HG03097 (cell line): Measurements from ENCODE around the gene CCDC14.
"Not testable (repeated sequence)": the region's sequence is repeated elsewhere in the genome, so short reads cannot be mapped to it uniquely, and the experiment has no call there.

ENCODE experiments used
- ATAC-seq: cut with Tn5 transposase; IDR thresholded peaks from one replicate; pipeline ENCODE4 v1.9.1; 2021; ENCODE audit not compliant: unreplicated experiment, low FRiP score

Gene CCDC14, protein sequence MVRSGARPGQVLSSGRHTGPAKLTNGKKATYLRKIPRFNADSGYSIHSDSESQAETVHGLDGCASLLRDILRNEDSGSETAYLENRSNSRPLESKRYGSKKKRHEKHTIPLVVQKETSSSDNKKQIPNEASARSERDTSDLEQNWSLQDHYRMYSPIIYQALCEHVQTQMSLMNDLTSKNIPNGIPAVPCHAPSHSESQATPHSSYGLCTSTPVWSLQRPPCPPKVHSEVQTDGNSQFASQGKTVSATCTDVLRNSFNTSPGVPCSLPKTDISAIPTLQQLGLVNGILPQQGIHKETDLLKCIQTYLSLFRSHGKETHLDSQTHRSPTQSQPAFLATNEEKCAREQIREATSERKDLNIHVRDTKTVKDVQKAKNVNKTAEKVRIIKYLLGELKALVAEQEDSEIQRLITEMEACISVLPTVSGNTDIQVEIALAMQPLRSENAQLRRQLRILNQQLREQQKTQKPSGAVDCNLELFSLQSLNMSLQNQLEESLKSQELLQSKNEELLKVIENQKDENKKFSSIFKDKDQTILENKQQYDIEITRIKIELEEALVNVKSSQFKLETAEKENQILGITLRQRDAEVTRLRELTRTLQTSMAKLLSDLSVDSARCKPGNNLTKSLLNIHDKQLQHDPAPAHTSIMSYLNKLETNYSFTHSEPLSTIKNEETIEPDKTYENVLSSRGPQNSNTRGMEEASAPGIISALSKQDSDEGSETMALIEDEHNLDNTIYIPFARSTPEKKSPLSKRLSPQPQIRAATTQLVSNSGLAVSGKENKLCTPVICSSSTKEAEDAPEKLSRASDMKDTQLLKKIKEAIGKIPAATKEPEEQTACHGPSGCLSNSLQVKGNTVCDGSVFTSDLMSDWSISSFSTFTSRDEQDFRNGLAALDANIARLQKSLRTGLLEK

DNA sequence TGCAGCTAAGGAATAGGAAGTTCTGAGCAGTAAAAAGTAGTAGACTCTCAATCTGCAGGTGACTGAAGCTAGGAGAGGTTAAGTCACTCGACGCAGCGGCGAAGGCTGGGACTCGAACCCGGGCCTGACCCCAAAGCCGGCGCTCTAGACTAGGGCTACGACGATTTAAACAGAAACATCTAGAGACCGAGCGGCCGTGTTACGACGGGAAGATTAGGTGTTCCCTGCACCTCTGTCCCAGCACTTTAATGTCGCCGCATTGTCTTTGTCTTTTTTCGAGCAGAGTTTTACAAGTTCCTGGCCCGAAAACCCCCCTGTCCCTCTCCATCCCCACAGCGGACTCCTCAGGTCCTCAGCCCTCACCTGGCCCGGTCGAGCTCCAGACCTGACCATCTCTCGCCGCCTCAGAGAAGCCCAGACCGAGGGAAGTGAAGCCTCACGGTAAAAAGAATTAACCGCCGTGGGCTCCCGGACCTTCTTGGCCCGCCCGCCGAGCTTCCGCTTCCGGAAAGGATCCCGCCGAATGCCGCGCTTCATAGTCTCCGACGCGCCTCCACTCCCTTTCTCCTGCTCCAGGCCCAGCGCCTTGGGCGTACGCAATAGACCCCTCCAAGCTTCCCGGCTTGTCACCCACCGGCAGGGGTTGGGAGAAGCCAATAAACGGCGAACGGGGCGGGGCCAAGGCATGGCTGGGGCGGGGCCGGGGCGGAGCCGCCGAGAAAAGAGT lies at the start of gene CCDC14:
CCDC14 (minus strand) TSS at position 449 of the 727 bp plus-strand sequence; CDS start at position 393, 56 bp downstream.
- peak; percentile 82 for ATAC-seq

DNA sequence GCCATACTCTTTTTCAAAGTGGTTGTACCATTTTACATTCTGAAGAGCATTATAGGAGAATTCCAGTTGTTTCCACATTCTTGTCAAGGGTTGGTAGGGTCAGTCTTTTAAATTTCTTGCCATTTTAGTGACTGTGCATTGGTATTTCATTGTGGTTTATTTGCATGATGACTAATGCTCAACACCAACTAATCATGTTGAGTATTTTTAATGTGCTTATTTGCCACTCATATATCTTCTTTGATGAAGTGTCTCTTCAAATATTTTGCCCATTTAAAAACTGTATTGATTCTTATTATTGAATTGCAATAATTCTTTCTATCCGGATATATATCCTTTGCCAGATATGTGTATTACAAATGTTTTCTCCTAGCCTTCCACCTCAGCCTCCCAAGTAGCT lies 47.3 kb upstream of the CCDC14 start:
- not testable (repeated sequence) for ATAC-seq

DNA sequence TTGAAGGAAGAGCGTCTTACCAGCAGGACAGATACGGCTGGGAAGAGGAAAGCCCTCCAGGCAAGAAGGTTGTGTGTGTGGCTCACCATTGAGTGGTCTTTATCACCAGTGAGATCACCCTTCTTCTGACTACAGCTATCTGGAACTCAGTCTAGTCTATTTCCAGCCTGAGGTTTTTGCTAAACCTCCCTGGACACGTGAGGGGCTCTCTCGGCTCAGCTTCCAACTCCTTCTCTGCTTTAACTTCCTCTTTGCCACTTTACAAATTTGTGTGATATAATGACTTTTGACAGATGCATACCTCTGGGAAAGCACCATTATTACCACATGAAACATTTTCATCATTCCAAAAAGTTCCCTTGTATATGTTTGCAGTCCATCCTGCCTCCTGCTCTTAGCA lies 46.2 kb upstream of the CCDC14 start:
- ATAC-seq: no peak

DNA sequence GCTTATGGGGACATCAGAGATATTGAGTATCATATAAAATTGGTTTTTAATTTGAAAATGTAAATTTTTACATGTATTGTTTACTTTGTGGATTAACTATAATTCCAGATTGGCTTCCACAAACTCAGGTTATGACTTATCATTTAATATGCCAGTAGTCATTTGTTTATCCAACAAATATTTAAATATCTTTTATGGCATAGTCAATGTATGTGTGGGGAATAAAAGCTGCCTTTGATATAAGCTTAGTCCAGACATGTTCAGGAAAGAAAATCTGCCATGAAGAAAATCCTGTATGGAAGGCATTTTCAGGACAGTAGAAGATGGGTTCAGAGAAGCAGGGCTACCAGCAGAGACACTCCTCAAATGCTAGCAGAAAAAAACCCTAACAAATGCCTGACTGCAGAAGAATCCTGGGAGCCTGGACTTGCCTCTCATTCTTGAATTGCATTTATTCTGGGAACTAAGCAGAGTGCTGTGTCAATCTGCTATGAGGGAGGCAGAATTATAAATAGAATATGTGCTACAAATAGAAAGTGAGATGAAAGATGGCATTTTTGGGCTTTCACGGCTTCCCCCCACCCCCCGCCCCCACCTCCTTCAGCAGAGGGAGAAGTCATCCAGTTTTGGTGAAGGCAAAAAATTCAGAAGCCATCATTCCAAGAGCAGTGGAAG lies 41.5 kb upstream of the CCDC14 start:
- not testable (repeated sequence) for ATAC-seq

DNA sequence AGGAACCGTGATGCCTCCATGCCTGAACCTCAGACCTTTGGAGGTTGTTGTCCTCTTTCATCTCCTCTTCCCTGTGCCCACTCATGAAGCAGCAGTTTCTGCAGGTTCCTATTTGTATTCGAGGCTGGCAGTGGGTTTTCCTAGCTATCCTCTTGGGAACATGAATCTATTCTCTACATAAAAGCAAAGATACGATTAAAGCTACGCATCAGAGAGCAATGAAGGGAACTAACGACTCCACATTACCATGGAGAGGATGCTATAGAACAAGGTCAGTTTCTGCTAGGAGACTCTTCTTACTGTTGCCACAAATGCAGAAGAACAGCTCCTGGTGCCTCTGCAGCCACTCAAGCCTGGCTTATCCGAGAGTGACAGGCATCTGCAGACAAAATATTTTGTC lies 40.3 kb upstream of the CCDC14 start:
- ATAC-seq: not testable (repeated sequence)

DNA sequence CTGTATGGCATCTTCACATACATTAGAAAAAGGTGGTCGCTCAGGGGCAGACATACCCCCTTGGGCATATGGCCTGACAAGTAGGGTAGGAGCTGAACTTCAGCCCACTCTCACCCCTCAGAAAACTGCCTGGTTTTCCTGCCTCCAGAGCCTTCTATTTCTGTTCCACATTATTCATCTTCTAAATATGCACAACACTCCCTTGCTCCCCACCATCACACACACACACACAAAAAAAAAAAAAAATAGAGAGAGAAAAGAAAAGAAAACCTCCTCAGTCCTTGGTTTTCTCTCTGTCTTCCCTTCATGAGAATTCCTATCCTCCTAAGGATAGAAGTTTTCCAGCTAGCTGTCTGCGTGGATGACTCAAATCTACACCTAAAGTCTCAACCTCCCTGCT lies 36.5 kb upstream of the CCDC14 start:
- ATAC-seq: no peak

DNA sequence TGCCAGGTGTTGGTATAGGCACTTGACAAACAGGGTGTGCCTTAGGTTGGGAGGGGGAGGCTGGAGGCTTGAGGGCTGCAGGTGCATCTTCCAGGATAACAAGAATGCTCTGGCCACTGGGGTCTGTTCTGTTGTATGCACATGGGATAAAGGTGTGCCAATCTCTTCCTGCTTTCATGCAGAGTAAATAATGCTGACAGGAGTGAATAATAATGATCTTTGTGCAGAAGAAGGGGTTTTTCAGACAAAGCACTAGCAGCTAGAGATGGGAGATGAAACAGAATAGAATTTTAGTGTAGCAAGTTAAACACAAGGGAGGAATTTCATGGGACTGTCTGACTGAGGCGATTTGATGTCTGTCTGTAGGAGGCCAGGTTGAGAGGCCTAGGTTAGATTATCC lies 32.8 kb upstream of the CCDC14 start:
- no peak for ATAC-seq

DNA sequence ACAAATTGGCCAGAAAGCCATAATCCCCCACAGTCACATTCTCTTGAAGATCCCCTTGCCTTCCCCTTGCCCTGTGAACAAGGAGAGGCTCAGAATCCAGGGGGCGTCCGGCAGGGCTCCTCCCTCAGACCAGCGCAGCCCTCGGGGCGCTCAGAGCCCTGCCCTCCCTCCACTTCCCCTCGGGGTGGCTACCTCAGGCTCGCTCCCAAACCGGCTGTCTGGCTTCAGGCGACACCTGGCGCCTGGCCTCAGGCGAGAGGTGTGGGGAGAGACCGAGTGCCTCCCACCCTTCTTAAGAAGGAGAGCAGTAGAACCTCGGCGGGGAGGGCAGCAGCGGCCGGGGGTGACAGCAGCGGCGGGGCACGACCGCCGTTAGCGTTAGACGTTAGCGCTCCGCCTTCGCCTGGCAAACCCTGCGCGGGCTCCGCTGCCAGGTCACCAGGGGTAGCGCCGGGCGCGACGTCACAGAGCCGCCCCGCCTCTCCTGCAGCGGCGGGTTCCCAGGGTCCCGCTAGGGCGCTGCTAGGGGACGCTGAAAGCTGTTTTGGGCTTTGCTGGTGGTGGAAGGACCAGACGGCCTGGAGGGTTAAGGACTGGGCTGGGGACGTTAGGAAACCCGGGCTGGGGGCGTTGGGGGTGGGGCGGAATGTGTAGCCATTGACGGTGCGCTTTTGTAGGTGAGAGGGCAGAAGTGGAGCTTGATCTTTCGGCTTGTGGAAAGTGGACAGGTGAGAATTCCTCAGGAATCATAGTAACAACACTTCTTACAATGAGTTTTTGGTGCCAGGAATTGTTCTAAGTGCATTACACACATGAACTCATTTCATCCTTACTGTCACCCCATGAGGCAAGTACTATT lies 30.9 kb upstream of the CCDC14 start, which contains the start of gene ROPN1:
ROPN1 (minus strand) TSS at position 395 of the 859 bp plus-strand sequence. CDS start 11,643 bp downstream, outside the sequence.
- not testable (repeated sequence) for ATAC-seq

DNA sequence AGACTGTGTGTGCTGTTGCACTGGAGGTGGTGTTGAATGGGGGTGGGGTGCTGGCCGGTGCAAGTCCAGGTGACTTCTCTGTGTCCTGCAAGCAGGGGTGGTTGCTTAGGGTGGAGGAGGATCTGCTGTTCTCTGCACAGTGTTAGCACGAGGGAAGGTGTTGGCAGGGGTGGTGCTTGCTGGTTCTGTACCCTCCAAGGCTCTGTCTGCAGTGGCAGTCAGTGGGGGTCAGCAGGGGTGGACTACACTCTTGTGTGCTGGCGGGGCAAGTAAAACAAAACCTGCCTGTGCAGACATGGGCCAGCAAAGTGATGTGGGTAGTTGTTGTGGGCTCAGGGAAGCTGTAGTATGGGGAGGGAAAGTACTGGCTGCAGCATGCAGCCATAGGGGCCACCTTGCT lies 25.4 kb upstream of the CCDC14 start:
- no peak for ATAC-seq

DNA sequence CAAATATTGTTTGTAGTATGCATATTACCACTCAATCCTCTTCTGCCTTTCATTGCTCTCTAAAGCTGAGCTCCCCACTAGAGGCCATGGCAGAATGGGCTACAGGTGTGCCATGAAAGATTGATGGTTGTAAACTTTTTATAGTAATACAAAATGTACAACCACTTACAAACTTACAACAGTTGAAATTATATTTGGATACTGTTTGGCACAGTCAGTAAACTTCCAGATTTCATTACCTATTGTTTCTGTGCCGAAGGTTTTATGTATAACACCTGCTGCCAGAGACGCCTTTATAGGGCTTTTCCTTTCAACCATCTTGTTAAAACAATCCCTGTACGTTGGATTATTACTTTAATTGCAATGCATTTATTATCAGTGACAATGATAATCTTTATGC lies 23.9 kb upstream of the CCDC14 start:
- no peak for ATAC-seq

DNA sequence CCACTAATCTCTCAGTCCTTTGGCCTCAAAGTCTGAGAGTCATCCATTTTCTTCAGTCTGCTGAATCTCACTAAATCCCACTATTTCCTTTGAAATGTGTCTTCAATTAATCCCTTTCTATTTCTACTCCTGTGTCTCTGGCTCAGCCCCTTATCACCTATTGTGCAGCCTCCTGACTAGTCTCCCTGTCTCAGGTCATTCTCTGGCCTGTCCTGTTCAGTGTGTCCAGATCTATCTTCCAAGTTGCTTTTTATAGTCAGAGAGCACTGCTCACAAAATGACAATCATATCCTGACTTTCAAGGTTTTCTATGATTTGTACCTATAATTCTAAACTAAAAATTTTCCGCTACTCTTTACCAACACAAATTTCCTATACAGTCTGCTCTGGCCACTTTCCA lies 23.3 kb upstream of the CCDC14 start:
- no peak for ATAC-seq

DNA sequence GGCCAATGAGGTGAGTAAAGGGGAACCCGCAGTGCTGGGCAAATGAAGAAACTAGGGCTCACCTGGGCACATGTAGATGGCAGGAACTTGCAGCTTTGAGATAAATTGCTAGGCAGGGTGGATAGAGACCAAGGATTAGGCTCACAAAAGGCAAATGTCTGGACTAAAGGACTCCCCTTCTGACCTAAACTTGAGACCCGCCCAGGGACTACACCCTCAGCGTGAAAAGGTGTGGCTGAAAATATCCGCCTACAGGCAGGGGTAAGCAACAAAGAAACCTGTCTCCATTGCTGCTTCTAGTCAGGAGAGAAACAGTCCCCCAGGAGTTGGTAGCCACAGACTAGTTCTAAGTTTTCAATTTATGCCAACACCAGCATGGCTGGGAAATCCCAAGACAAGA lies 20.3 kb upstream of the CCDC14 start:
- ATAC-seq: not testable (repeated sequence)

DNA sequence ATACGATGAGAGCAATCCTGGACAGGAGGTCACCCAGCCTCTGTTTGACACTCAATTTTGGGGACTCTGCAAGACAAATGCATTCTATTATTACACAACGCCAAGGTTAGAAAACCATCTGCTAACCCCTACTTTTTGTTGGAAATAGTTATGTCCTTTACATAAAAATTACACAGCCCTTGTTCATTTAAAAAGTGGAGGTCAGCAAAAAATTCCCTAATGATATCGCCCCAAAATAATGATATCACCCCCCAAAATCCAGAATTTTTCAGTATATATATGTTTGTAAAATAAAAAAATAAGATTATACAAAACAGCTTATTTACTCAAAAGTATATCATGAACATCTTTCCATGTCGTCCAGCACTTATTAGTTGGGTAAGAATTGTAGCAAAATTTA lies 19.5 kb upstream of the CCDC14 start:
- ATAC-seq: no peak

DNA sequence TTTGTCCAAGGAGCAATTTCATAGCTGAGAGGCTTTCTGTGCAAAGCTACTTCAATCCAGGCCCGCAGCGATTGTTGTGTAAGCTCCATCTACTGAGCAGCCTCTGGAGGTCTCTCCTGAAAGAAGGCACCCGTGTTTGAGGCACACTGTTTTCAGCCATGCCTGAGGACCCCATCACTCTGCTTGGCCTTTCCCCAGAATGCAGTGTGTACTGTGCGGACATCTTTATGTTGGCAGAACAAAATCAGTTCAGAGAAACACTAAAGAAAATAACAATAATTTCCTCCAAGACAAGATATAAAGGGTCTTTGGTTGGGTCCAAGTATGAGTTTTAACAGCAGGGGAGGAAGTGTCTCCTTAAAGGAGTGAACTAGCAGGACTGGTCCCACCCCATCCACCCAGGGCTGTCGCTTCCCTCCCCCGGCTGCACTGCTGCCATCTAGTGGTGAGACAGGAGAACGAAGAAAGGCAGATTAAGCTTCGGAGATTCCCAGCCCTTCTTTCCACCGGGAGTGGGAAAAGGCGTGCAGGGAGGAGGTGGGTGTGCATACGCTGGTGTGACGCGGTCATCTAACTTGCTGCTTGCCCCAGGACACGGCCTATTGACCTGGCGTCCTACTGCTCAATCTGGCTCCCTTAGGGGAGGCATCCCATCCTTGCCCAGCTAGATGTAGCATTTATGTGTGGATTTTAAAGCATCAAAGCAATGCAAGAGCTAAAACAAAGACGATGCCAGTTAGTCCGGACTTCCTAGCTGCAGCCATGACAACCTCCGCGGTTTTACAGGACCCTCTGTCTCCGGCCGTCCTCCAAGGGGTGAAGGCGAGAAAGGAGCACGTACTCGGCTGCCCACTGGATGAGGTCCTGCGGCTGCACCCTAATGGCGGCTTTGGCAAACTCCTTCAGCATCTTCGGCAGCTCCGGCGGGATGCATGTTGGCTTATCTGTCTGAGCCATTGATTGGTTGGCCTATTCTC lies 18.8 kb upstream of the CCDC14 start:
- not testable (repeated sequence) for ATAC-seq

DNA sequence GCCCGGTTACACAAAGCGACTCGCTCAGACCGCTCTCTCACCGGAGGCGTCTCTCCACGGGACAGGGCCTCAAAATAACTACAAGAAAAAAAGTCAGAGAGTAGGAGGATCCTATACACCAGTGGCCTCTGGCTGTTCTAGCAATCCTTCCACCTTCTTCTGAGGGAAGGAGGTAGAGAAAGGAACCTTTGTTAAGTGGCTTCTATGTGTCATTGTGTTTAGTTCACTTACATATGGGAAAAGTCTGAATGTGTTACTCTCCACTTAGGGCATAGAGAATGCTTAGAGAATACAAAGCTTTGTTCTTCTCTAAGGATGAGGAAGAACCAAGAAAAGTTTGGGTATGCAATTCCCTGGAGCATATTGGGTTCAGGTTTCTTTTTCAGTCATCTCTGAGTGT lies 15.9 kb upstream of the CCDC14 start:
- ATAC-seq: not testable (repeated sequence)

DNA sequence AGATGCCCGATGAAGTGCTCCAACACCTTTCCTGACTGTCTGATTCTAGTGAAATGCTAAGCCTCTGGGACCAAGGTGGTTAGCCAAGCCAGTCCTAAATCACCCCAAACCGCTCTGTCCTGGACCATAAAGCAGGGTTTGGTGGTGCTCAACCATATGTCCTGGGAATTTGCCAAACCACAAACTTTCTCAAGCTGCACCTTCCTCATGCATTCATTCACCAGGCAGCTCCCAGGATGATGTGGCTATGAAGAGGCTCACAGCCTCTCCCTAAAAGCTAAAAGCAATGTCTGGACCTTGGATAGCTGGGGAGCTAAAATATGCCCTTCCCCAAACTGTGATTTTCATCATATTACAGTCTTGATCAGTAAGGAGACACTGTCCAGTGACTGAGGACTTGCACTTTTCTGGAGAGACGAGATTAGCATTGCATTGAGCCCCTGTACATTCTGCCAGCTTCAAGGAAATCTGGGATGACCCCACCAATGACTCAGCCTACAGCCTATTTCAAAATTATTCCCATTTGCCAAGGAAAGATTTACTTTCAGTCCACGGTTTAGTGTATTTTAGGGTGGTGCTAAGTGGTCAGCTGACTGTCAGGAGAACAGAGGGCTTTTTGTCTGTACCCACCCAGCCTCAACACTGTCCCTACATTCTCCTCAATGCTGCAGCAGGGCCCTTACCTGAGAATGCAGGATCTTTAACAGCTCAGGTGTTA lies 15.3 kb upstream of the CCDC14 start:
- ATAC-seq: not testable (repeated sequence)

DNA sequence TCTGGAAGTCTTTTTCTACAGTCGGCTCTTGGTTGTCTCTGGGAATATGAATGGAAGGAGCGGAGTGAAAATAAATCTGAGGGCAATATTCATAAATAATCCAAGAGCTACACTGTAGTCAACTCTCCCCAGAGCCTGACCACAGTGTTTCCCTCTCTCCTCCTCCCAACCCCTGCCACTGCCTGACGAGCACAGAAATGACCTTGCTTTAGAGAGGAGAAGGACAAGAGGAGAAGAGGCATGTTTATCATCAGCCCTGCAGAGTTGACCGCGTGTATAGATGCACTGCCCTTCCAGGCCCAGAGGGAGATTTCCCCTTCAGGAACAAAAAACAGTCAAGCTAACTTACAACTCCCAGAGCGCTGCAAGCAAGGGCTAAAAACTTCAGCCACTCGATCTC lies 14.0 kb upstream of the CCDC14 start:
- not testable (repeated sequence) for ATAC-seq
